Fibroblast of lung (primary cell): ENCODE results near the gene PCDH12.

ENCODE experiments used
- EZH2 ChIP-seq: IDR thresholded peaks from 2 replicates; pipeline ENCODE4 v1.5.1; 2012; ENCODE audit warnings: low read length, control low read depth, mild to moderate bottlenecking; ENCODE audit errors: missing control alignments
- TF ChIP-seq, protein P1 (sequence below), 2 donors: IDR thresholded peaks in 1 of 2; conservative IDR thresholded peaks in 1 of 2; 1 replicate in 1 of 2; 2 replicates in 1 of 2; pipeline ENCODE4 v1.5.1; 2011 to 2012; ENCODE audit warnings: low read length in 2 of 2, control low read depth in 1 of 2, inconsistent platforms in 1 of 2, low read depth in 1 of 2, mild to moderate bottlenecking in 1 of 2

DNA sequence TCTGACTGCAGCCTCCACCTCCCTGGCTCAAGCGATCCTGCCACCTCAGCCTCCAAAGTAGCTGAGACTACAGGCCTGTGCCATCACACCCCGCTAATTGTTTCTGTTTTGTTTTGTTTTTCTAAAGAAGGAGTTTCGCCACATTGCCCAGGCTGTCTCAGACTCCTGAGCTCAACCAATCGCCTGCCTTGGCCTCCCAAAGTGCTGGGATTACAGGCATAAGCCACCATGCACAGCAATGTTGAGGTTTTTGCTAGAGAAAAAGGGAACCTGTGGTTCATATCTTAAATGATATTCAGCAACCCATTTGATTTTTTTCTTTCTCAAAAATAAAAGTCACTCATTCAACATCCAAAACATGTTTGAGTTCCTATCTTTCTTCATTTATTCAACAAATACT is 54.7 kb downstream of the PCDH12 start:
- TF ChIP-seq, protein P1, sequence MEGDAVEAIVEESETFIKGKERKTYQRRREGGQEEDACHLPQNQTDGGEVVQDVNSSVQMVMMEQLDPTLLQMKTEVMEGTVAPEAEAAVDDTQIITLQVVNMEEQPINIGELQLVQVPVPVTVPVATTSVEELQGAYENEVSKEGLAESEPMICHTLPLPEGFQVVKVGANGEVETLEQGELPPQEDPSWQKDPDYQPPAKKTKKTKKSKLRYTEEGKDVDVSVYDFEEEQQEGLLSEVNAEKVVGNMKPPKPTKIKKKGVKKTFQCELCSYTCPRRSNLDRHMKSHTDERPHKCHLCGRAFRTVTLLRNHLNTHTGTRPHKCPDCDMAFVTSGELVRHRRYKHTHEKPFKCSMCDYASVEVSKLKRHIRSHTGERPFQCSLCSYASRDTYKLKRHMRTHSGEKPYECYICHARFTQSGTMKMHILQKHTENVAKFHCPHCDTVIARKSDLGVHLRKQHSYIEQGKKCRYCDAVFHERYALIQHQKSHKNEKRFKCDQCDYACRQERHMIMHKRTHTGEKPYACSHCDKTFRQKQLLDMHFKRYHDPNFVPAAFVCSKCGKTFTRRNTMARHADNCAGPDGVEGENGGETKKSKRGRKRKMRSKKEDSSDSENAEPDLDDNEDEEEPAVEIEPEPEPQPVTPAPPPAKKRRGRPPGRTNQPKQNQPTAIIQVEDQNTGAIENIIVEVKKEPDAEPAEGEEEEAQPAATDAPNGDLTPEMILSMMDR (conservative IDR thresholded peaks at IDR 0.05 in 1 of 2, IDR thresholded peaks at IDR 0.05 in 1 of 2; ENCODE audit: low read depth in 1 of 2, low read length in 2 of 2), result no peak
- no peak for TF ChIP-seq EZH2
